Panc1 (cell line): ENCODE data around the gene ADGRL3. TPM values are rescaled to one million over a fixed set of nuclear protein-coding genes. Genes with fewer than 3 reads are reported as not detected.

Experiments used
- ATAC-seq: fragments of 200-7000 bp; cut with Tn5 transposase; 2 replicates; pipeline ENCODE4 v1.9.1; 2020; ENCODE audit warnings: mild to moderate bottlenecking, moderate library complexity
- BruUV-seq: library from RNA; stranded (reverse); fragments of 400-500 nt; replicated peaks from 2 replicates; lab custom pipeline; 2021; lab: Mats Ljungman, UMichigan
- CTCF ChIA-PET: fragments of 300-600 bp; sonication (Branson Sonifier 250); formaldehyde crosslinking; loops from one replicate; lab custom pipeline; 2022; ENCODE audit warnings: antibody characterized with exemption; lab: Charles Lee
- POLR2A ChIA-PET: fragments of 300-600 bp; sonication (Branson Sonifier 250); formaldehyde crosslinking; loops from one replicate; lab custom pipeline; 2022; ENCODE audit warnings: antibody characterized with exemption; lab: Charles Lee
- DNase-seq: peaks from one replicate; pipeline ENCODE4 v3.0.0-alpha.2; 2010; ENCODE audit warnings: low read depth, low spot score
- H3K27ac ChIP-seq: 2 replicates; pipeline ENCODE4 v1.5.1; 2011; ENCODE audit warnings: mild to moderate bottlenecking, low read length, inconsistent platforms
- H3K27me3 ChIP-seq: fragments of 200-500 bp; sonication (Bioruptor generic); 2 replicates; pipeline ENCODE4 v1.6.0; 2014; ENCODE audit warnings: low read length, inconsistent platforms; ENCODE audit not compliant: control insufficient read depth, insufficient read depth
- H3K36me3 ChIP-seq: fragments of 200-500 bp; sonication (Bioruptor generic); 2 replicates; pipeline ENCODE4 v1.5.1; 2014; ENCODE audit warnings: inconsistent platforms, mild to moderate bottlenecking, low read length, moderate library complexity; ENCODE audit not compliant: control insufficient read depth, insufficient read depth
- H3K4me1 ChIP-seq: 2 replicates; pipeline ENCODE4 v1.5.1; 2011; ENCODE audit warnings: inconsistent platforms, mild to moderate bottlenecking, low read length, moderate library complexity; ENCODE audit not compliant: control insufficient read depth, insufficient read depth
- H3K4me3 ChIP-seq, 2 experiments: 2 replicates each; pipeline ENCODE4 v1.5.1; 2011 to 2012; ENCODE audit warnings: low read depth in 2 of 2, low read length in 2 of 2, mild to moderate bottlenecking in 2 of 2, inconsistent platforms in 1 of 2, moderate library complexity in 1 of 2
- H3K9me3 ChIP-seq: fragments of 200-500 bp; sonication (Bioruptor generic); 2 replicates; pipeline ENCODE4 v1.5.1; 2014; ENCODE audit warnings: low read depth, mild to moderate bottlenecking, inconsistent platforms, low read length, moderate library complexity; ENCODE audit not compliant: control insufficient read depth, insufficient read depth
- CTCF ChIP-seq: fragments of 450-650 bp; IDR thresholded peaks from 2 replicates; pipeline ENCODE4 v1.5.1; 2017; ENCODE audit warnings: mild to moderate bottlenecking
- POLR2AphosphoS5 ChIP-seq: IDR thresholded peaks from 2 replicates; pipeline ENCODE4 v1.6.1; 2012; ENCODE audit warnings: mild to moderate bottlenecking, low read depth, low read length, moderate library complexity
- REST ChIP-seq, 2 experiments: IDR thresholded peaks; 2 replicates each; pipeline ENCODE4 v1.6.1; 2011 to 2012; ENCODE audit warnings: low read depth in 2 of 2, control low read depth in 1 of 2, low read length in 1 of 2, mild to moderate bottlenecking in 1 of 2, moderate library complexity in 1 of 2; ENCODE audit not compliant: insufficient read depth in 1 of 2
- SIN3A ChIP-seq: IDR thresholded peaks from 2 replicates; pipeline ENCODE4 v1.6.1; 2012; ENCODE audit warnings: low read depth, mild to moderate bottlenecking, low read length, moderate library complexity, borderline replicate concordance; ENCODE audit not compliant: insufficient read depth
- TCF7L2 ChIP-seq: IDR thresholded peaks from 2 replicates; pipeline ENCODE4 v1.6.1; 2011; ENCODE audit warnings: mild to moderate bottlenecking, low read depth, low read length, inconsistent platforms
- in situ Hi-C: cut with HindIII; loops from 2 replicates; pipeline ENCODE4 v1.10.0; 2016; ENCODE audit warnings: low sequenced_read_pairs, low pct_unique_long_range_greater_than_20kb
- intact Hi-C: fragments of 100-400 bp; cut with micrococcal nuclease; formaldehyde crosslinking; loops from one replicate; pipeline ENCODE4 v1.10.0; 2022; ENCODE audit not compliant: unreplicated experiment
- total RNA-seq: library from RNA; stranded (reverse); gene quantifications from one replicate; pipeline ENCODE4 v1.2.1, GENCODE V29; 2021; ENCODE audit not compliant: unreplicated experiment

ADGRL3 gene
- total RNA-seq, 1 experiment from 2014 or later = 0.23 TPM

- Histone ChIP-seq H3K4me3 (no peak overlapping the region), H3K27me3 (no peaks in the 10 kb centered on the region), H3K36me3 (no peaks in the 10 kb centered on the region), H3K27ac (no peak overlapping the region), H3K9me3 (no peaks in the 10 kb centered on the region), H3K4me1 (no peaks in the 10 kb centered on the region)
- no peak for TF ChIP-seq REST (IDR thresholded peaks at IDR 0.05; ENCODE audit: insufficient read depth in 1 of 2, low read depth in 2 of 2, low read length in 1 of 2)
- no peak for TF ChIP-seq POLR2AphosphoS5
- TF ChIP-seq TCF7L2 = no peak
- no peak for TF ChIP-seq CTCF
- ATAC-seq (no peak), DNase-seq (no peak)
- in situ Hi-C loops = no loop called here
- ChIA-PET CTCF (no interaction called here), POLR2A (no interaction called here)
- intact Hi-C loops = no loop called here
- BruUV-seq = no TSS peak
Observed at GRCh38 chr4:61891953-61892352, 691.8 kb downstream of the ADGRL3 start.

GRCh38 chr4:61896634-61897033 is 696.5 kb downstream of the ADGRL3 start:
- no peak overlapping the region for H3K27ac ChIP-seq
- POLR2A ChIA-PET = no interaction called here

More at GRCh38 chr4:61896634-61897033, 696.5 kb downstream of the ADGRL3 start:
- ATAC-seq = no peak
- Histone ChIP-seq H3K4me3 (no peak overlapping the region), H3K9me3 (no peaks in the 10 kb centered on the region), H3K27me3 (no peaks in the 10 kb centered on the region), H3K36me3 (no peaks in the 10 kb centered on the region), H3K4me1 (no peaks in the 10 kb centered on the region)
- CTCF ChIA-PET = no interaction called here
- intact Hi-C loops = no loop called here
- no peak for DNase-seq
- in situ Hi-C loops = no loop called here
- no peak for TF ChIP-seq TCF7L2
- TF ChIP-seq CTCF = no peak
- no peak for TF ChIP-seq REST (IDR thresholded peaks at IDR 0.05; ENCODE audit: insufficient read depth in 1 of 2, low read depth in 2 of 2, low read length in 1 of 2)
- no peak for TF ChIP-seq POLR2AphosphoS5
- no peak for TF ChIP-seq SIN3A
- BruUV-seq = no TSS peak
